Measurements from ENCODE around the gene PCNX1. TPM values are rescaled to one million over a fixed set of nuclear protein-coding genes. Genes with fewer than 3 reads are reported as not detected.
A peak's percentile ranks its signal among the peaks of the same experiment; 100 is the strongest.

PCNX1 gene
- total and polyA plus RNA-seq, 4 donors, result 5.7 to 41.2 (median 18.2) TPM

- Histone ChIP-seq H3K4me3 (ENCODE audit: low read depth in 1 of 3, low read length in 3 of 3) (no peak overlapping the region), H3K4me1 (ENCODE audit: control insufficient read depth in 4 of 4, insufficient read depth in 4 of 4, low read length in 3 of 4) (no peaks in the 10 kb centered on the region), H3K9ac (ENCODE audit: low read depth in 1 of 2, low read length in 2 of 2) (no peak overlapping the region), H3K27me3 (ENCODE audit: control insufficient read depth in 4 of 4, insufficient read depth in 4 of 4, low read length in 3 of 4) (no peaks in the 10 kb centered on the region), H3K36me3 (ENCODE audit: control insufficient read depth in 4 of 4, insufficient read depth in 3 of 4, low read depth in 1 of 4, low read length in 3 of 4) (peaks cover 0 to 7% (median 5%) of the 10 kb centered on the region in 4 donors), H3K9me3 (ENCODE audit: control insufficient read depth in 4 of 4, low read length in 3 of 4) (no peaks in the 10 kb centered on the region), H3K27ac (ENCODE audit: low read depth in 1 of 2, low read length in 2 of 2) (no peak overlapping the region)
- WGBS, result 75% methylated on average over 5 of the region's 5 CpGs
- no peak for DNase-seq (ENCODE audit: low spot score)
- peak; percentile 37 for TF ChIP-seq NR2F2 (IDR thresholded peaks at IDR 0.05)
- TF ChIP-seq FOXA2 (IDR thresholded peaks at IDR 0.05), result no peak
Observed at GRCh38 chr14:71001742-71002141, 94.5 kb downstream of the PCNX1 start.

DNA sequence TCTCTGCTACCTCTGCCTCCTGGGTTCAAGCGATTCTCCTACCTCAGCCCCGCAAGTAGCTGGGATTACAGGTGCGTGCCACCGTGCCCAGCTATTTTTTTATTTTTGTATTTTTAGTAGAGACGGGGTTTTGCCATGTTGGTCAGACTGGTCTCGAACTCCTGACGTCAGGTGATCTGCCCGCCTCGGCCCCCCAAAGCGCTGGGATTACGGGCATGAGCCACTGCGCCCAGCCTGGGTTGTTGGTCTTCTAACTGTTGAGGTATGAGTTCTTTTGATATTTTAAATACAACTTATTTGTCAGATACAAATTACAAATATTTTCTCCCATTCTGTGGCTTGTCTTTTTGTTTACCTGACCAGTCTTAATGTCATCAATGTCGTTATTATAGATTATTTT is 95.9 kb downstream of the PCNX1 start:
- H3K9ac ChIP-seq (ENCODE audit: low read depth in 1 of 2, low read length in 2 of 2), result no peak overlapping the region
- H3K9me3 ChIP-seq (ENCODE audit: control insufficient read depth in 4 of 4, low read length in 3 of 4), result no peaks in the 10 kb centered on the region
- H3K27ac ChIP-seq (ENCODE audit: low read depth in 1 of 2, low read length in 2 of 2), result no peak overlapping the region
- DNase-seq (ENCODE audit: low spot score), result no peak
- H3K4me3 ChIP-seq (ENCODE audit: low read depth in 1 of 3, low read length in 3 of 3), result no peak overlapping the region
- H3K36me3 ChIP-seq (ENCODE audit: control insufficient read depth in 4 of 4, insufficient read depth in 3 of 4, low read depth in 1 of 4, low read length in 3 of 4), result peaks cover 0 to 7% (median 5%) of the 10 kb centered on the region in 4 donors
- no peaks in the 10 kb centered on the region for H3K4me1 ChIP-seq (ENCODE audit: control insufficient read depth in 4 of 4, insufficient read depth in 4 of 4, low read length in 3 of 4)
- WGBS, result 98% methylated on average over 13 of the region's 13 CpGs
- TF ChIP-seq MAX (IDR thresholded peaks at IDR 0.05) (no peak), SP1 (IDR thresholded peaks at IDR 0.05) (no peak), EGR1 (IDR thresholded peaks at IDR 0.05; ENCODE audit: low read depth in 2 of 2) (no peak), FOXA2 (IDR thresholded peaks at IDR 0.05) (no peak), JUND (IDR thresholded peaks at IDR 0.05) (no peak), HNF4A (conservative IDR thresholded peaks at IDR 0.05) (no peak), NR2F2 (IDR thresholded peaks at IDR 0.05) (no peak), TAF1 (conservative IDR thresholded peaks at IDR 0.05) (no peak), CTCF (IDR thresholded peaks at IDR 0.05; ENCODE audit: low read depth, low read length, missing input control) (no peak)
- TF ChIP-seq, protein P1, sequence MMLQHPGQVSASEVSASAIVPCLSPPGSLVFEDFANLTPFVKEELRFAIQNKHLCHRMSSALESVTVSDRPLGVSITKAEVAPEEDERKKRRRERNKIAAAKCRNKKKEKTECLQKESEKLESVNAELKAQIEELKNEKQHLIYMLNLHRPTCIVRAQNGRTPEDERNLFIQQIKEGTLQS (IDR thresholded peaks at IDR 0.05), result no peak
- TF ChIP-seq, protein P2, sequence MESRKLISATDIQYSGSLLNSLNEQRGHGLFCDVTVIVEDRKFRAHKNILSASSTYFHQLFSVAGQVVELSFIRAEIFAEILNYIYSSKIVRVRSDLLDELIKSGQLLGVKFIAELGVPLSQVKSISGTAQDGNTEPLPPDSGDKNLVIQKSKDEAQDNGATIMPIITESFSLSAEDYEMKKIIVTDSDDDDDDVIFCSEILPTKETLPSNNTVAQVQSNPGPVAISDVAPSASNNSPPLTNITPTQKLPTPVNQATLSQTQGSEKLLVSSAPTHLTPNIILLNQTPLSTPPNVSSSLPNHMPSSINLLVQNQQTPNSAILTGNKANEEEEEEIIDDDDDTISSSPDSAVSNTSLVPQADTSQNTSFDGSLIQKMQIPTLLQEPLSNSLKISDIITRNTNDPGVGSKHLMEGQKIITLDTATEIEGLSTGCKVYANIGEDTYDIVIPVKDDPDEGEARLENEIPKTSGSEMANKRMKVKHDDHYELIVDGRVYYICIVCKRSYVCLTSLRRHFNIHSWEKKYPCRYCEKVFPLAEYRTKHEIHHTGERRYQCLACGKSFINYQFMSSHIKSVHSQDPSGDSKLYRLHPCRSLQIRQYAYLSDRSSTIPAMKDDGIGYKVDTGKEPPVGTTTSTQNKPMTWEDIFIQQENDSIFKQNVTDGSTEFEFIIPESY (IDR thresholded peaks at IDR 0.05), result no peak
- TF ChIP-seq, protein P3, sequence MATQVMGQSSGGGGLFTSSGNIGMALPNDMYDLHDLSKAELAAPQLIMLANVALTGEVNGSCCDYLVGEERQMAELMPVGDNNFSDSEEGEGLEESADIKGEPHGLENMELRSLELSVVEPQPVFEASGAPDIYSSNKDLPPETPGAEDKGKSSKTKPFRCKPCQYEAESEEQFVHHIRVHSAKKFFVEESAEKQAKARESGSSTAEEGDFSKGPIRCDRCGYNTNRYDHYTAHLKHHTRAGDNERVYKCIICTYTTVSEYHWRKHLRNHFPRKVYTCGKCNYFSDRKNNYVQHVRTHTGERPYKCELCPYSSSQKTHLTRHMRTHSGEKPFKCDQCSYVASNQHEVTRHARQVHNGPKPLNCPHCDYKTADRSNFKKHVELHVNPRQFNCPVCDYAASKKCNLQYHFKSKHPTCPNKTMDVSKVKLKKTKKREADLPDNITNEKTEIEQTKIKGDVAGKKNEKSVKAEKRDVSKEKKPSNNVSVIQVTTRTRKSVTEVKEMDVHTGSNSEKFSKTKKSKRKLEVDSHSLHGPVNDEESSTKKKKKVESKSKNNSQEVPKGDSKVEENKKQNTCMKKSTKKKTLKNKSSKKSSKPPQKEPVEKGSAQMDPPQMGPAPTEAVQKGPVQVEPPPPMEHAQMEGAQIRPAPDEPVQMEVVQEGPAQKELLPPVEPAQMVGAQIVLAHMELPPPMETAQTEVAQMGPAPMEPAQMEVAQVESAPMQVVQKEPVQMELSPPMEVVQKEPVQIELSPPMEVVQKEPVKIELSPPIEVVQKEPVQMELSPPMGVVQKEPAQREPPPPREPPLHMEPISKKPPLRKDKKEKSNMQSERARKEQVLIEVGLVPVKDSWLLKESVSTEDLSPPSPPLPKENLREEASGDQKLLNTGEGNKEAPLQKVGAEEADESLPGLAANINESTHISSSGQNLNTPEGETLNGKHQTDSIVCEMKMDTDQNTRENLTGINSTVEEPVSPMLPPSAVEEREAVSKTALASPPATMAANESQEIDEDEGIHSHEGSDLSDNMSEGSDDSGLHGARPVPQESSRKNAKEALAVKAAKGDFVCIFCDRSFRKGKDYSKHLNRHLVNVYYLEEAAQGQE (IDR thresholded peaks at IDR 0.05), result no peak
- no peaks in the 10 kb centered on the region for H3K27me3 ChIP-seq (ENCODE audit: control insufficient read depth in 4 of 4, insufficient read depth in 4 of 4, low read length in 3 of 4)

All from liver (tissue), 9 donors.